NCI-H146 treated with DMSO at 0.1 percent for 48 hours (cell line): ENCODE measurements around the gene GPR146.
"Not testable (repeated sequence)": the region's sequence is repeated elsewhere in the genome, so short reads cannot be mapped to it uniquely, and the experiment has no call there.

ENCODE experiments used
- DNase-seq: peaks from one replicate; lab custom pipeline; 2025; ENCODE audit not compliant: unreplicated experiment; lab: John Stamatoyannopoulos, UW

Gene GPR146

DNA sequence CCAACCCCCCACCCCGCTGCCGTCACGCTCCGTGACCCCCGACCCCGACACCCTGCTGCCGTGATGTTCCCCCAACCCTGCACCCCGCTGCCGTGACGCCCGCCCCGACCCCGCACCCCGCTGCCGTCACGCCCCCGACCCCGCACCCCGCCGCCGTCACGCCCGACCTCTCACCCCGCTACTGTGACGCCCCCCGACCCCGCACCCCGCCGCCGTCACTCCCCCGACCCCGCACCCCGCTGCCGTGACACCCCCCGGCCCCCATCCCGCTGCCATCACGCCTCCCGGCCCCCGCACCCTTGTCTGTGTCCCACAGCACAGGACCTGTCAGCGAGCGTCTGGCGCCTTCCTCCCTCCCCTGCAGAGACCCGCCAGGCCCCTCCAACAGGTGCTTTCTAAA, 29.7 kb downstream of the GPR146 start:
- not testable (repeated sequence) for DNase-seq

DNA sequence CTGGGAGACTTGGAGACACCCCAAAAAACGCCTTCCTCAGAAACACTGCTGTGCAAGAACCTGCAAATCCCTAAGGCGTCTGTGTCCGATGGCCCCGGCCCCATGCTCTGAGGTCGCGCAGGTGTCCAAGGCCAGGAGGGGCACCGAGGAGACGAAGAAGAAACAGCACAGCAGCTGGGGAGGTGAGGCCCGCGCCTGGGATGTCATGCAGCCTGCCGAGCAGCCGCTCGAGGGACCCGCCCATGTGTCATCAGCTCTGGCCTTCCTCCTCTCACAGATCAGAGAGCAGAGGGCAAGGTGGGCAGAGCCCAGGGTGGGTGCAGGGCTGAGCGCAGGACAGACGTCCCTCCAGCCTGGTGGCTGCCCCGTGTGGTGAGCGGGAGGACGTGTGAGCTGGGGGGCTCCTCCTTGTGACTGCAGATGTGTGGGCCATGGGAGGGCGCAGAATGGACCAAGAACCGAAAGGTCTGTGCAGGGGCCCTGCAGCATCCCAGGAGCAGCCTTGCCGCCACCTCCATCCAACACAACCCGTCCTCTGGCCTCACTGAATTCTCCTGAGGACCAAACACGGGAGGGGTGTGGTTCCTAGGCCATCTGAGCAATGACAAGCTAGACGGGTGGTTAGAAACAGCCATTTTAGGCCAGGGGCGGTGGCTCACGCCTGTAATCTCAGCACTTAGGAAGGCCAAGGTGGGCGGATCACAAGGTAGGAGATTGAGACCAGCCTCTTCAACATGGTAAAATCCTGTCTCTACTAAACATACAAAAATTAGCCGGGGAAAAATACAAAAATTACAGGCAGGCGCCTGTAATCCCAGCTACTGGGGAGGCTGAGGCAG, 30.5 kb downstream of the GPR146 start:
- no peak for DNase-seq

DNA sequence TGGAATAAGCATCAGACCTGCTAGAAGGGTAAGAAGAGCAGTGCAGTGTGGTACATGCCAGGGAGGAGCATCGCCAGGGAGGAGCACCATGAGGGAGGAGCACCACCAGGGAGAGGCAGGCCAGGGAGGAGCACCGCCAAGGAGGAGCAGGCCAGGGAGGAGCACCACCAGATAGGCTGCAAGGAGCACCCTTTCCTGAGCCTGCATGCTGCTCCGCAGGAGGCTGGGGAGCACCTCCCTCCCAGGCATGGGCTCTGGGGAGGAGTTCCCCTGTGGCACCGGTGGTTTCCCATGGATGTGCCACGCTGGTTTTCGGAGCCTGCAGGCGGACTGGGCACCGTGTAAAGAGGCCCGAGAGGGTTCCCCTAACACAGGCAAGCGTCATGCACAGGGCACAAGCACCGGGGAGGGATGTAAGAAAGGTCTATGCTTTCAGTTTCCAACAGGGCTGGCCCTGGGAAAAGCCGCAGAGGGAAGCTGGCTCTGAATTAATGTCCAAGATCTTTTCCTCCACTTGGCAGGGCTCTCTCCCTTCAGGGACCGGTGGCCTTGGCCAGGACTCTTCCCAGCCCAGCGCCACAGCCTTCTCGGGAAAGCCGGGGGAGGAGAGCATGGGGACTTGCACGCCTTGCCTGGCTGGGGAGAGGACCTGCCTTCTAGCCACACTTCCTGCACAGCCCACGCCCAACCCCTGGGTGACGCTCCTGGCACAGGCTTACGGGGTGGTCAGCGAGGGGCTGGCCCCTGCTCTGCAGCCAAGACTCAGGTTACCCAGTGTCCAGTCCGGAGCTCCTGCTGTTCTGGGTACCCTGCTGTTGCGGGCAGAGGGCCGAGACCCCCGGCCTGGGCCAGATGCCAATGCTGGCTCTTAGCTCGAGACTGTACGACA, 32.1 kb downstream of the GPR146 start:
- no peak for DNase-seq

DNA sequence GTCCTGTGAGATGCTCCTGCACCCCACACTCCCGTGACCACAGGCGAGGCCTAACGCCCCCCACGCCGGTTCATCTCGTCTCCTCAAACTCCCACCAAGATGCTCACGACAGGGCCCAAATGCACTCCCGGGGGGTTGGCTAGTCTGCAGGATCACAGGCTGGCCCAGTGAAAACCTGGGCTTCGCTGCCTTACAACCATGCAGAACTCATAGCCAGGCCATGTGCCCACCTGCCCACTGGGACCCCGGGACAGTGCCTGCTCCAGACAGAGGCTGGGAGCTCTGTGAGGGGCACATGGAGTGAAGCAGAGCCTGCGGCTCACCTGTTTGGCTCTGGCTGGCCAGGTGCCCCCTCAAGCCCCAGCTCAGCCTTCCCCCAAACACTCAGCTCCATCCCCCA, 34.2 kb downstream of the GPR146 start:
- DNase-seq = no peak

DNA sequence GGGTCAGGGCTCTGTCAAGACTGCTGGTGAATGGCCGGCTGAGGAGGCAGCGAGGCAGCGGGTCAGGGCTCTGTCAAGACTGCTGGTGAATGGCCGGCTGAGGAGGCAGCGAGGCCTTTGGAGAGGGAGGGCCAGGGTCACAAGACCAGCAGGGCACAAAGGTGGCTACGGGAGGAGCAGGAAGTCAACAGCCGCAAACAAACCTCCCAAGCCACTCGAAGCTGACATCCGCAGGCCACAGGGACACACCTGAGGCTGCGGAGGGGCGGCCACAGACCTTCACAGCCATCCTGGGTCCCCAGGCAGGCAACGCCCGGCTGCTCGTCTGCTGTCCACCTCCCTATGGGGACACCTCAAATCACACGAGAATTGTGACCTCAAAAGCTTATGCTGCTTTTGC, 34.6 kb downstream of the GPR146 start:
- no peak for DNase-seq

DNA sequence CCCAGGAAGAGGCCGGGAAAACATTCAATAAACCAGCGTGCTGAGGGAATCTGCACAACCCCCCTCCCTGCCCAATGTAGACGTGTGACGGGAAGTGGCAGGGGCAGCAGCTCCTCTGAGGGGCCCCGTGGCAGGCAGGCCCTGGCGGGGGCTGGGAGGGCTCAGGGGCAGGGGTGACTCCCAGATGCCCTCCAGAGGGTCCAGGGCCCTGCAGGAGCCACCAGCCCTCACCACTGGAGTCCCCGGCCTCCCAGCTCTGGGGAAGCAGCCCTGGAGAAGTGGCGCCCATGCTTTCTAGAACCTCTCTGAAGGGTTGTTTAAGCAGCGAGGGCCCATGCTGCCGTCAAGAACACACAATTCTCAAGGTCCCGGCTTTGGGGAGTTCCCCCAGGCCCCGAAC, 35.2 kb downstream of the GPR146 start:
- no peak for DNase-seq

DNA sequence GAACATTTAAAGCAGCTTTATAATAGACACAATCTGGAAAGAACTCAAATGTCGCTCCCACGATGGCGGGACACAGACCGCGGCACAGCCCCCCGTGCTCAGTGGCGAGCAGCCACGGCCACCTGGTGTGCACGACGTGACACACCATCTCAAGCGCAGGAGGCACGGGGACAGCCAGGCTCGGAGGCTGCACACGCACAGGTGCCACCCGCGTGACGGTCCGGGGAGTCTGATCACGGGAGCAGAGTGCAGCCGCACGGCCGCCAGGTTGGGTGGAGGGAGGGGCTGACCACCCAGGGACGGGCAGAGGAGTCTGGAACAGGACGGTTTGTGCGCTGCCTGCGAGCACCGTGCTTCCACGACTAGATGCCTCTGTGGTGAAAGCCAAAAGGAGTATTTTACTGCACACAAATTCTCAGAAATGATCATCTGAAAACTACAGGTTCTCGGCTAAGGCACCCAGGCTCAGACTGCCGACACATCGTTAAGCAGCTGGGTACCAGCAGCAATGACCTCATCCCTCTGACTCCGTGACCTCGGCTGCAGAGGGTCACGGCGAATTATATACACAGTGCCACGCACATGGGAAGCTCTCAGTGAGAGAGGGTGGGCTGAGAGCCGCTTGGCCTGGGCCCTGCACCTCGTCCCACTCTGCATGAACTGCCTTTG, 36.0 kb downstream of the GPR146 start:
- no peak for DNase-seq

DNA sequence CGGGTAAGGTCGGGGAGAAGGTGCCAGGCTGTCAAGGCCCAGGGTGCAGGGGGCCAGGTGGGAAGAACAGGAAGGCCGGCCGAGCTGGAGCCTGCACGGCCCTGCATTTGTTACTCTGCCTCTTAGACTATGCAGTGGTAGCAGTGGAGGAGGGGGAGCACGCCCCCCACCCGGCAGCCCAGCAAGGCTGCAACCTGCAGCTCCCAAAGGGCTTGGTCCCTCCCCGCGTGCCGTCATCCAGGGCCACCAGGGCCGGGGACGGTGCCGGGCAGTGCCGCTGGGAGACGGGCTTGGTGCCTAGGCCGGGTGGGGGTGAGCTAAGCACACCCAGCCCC, 36.5 kb downstream of the GPR146 start:
- DNase-seq = no peak

DNA sequence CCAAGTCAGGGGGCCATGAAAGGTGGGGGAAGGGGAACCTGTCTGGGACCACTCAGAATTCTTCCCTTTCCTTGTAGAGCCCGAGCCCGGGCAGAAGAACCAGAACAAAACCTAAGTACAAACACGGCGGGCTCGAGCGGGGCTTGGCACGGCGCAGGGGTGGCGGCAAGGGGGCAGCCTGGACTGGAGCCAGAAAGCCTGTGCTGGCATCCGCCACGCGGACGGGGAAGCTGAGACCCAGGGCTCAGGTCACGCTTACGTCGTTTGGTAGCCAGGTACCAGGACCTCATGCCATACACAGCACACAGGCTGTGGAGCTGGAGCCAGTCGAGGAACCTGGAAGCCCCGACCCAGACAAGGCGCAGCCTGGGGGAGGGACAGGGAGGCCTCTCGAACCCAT, 37.0 kb downstream of the GPR146 start:
- no peak for DNase-seq

DNA sequence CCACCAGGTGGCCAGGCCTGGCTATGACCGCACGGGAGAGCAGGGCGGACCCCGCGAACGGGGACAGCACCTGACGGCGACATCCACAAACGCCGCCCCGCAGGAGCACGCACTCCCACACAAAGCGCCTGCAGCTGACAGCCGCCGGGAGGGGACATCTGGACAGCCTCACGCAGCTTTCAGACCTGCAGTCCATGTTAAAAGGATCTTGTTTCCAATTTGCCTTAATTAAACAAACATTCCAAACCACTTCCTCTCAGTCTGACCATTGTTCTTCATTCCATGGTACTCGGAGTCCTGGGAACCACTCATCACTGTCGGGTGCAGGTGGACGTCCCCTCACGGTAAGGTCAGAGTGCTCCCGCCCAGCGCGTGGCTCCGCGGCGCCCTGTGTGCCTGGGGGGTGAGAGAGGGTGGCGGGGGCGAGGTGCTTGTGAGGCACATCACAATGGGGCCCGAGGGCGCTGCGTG, 37.6 kb downstream of the GPR146 start:
- DNase-seq = peak; percentile 89

DNA sequence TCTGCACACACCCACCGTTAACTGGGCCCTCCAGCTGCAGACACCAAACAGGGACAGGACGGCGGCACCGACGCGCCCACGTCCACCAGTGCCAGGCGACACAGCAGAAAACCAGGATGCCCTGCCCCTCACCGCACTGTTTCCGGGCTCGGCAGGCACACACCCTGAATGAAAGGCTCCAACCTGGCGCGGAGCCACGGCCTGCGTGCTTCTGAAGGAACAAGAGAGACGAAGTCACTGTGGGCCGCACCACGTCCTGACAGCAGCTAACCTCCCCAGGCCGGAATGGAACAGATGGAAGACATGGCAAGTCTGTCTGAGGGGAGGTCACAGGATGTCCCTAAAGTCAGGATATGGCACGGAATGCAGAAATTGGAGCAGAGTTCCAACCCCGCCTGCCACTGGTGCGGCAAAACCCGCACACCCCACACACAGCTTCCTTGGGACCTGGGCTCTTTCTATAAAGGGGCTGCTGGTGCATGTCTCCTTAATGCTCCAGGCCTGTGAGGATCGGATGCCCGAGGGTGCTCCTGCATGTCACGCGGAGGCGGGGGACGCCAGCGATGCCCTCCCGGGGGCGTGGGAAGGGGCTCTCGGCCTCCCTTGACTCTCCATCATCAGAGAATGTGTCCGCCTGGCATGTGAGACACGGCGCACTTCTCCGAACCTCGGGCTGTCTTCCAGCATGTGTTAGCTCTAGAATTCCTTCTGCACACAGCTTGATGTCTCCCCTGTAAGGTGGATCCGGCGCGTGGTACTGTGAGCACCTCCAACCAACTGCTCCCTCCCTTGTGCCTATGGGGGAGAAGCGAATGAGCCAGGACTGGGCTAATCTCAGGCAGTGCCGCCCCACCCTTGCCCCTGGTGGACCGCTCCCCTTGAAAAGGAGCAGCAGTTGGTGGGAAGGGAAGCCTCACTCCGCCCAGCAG, 39.6 kb downstream of the GPR146 start:
- DNase-seq = no peak

DNA sequence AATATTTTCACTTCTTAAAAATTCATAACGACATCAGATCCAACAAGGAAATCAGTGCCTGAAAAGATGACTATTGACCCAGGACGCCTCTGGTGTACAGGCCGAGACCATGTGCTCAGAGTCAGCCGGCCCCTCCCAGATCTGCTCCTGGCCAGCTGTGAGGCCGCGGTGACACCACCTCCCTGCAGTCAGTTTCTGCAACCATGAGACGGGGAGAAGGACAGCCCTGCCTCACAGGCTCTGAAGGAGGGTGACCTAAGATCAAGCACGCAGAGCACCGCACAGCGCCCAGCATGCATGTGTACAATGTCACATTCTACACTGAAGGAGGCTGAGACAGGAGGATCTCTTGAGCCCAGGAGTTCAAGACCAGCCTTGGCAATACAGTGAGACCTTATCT, 40.9 kb downstream of the GPR146 start:
- DNase-seq = no peak

DNA sequence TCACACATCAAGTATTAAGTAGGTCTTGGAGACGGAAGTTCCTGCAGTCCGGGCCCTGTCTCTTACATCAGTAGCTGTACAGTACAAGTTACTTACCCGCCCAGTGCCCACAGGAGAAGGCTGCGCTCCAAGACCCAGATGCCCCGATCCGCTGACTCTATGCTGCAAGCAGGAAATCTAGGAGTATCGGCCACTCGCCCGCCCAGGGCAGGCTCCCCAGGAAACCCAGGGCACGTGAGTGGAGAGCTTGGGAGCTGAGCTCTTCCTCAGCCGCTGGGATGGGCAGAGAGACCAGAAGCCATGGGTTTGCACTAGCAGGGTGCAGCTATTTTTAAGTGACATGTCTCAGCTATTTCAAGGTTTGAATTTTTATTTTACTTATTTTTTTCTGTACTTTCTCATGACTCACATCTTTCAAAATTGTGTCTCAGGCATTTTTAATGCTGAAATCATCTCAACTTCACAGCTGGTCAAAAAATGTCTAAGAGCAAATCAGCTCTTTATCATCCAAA, 41.6 kb downstream of the GPR146 start:
- DNase-seq = no peak

DNA sequence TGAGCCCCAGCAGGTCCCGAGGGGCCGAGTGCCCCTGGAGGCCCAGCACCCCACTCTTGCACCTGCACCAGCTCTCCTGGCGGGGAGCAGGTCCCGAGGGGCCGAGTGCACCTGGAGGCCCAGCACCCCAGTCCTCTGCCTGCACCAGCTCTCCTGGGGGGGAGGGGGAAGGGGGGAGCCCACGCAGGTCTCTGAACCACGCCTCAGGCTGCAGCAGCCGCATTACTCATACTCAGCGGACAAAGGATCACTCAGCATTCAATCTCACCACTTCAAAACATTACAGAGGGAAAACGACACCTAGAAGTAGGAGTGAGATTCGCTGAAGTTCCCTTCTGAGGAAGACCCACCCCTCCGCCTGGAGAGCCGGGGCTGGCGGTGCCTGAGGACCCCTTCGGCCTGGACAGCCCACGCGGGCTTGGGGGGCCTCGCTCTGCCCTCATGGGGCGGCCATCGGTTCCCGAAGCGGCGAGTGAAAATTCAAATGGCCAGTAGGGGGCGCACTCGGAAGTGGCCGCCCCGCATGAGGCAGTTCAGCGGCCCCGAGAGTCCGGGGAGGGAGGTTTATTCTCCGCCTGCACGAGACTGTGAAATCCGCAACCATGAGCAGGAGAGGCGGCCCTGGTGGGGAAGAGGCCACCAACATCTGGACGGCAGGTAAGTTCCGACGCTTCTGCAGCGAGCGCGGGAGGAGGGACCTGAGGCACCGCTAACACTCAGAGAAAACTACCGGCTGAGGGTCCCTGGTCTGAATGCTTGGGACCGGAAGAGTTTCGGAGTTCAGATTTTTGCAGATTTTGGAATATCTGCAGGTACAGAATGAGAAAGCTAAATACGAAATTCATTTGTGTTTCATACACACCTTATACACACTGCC, 42.5 kb downstream of the GPR146 start:
- DNase-seq = no peak

DNA sequence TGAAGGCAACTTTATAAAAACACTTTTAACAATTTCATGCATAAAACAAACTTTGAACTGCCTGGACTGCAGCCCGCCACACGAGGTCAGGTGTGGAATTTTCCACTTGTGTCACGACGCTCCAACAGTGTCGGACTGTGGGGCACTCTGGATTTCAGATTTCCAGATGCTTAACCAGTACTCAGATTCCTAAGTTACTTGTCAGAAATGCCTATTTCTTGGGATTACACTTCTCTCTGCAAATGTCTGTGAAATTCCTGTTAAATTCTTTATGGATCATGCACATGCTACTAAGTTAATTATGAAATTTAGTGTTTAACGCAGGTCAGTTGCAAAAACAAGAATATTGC, 43.1 kb downstream of the GPR146 start:
- no peak for DNase-seq

DNA sequence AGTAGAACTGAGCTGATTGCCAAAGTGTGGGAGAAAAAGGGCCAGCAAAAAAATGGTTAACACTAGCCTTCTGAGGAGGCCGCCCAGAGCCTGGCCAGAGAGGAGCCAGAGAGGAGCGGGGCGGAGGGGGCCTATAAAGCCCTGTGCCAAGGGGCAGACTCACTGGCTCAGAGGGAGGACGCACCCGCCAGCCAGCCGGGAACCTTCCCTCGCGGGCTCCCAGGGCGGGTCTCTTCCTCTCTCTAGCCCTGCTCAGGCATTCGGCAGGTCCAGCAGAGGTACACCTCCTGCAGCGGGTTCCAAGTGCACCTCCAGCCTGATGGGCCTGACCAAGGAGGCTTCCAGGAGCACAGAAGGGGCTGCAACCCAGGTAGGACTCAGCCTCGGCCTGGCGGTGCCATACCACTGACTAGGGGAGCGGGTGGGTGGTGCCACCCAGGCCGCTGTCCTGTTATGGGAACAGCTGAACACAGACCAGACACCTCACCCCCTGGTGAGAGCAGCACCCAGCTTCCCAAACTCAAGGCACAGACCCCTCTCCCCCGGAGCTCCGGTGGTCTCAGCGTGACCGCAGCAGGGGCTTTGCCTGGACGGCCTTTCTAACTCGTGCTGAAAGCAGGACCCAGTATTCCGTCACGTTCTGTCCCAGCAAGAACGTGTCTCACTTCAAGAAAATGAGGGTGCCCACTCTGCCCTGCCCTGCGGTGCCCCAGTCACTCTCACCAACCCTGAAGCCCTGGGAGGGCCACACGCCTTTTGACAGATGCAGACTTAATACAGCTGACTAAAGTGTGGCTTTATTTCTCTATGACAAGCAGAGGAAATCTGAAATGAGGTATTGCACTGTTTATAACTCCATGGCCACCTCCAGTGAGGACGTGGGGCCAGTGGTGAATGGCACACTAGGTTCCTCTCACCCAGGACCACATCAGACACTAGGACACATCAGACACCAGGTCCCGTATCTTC, 43.9 kb downstream of the GPR146 start, which contains the start of gene GPER1:
GPER1 (plus strand) TSS at position 162 of the 969 bp plus-strand sequence. CDS start 3,616 bp downstream, outside the sequence.
- no peak for DNase-seq

DNA sequence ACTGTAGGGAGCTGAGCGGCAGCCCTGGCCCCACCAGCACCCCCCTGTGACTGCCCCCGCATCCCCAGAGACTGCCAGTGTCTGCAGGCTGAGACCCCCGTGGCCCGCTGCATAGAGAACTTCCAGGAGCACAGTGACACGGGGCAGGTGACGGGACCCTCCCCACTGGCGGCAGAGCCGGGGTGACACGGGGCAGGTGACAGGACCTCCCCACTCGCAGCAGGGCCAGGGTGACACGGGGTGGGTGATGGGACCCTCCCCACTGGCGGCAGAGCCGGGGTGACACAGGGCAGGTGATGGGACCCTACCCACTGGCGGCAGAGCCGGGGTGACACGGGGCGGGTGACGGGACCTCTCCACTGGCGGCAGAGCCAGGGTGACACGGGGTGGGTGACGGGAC, 45.9 kb downstream of the GPR146 start:
- DNase-seq = no peak
